ENCODE data around the gene COTL1. TPM values are rescaled to one million over a fixed set of nuclear protein-coding genes. Genes with fewer than 3 reads are reported as not detected.

COTL1 gene
- total and polyA plus RNA-seq, 9 donors, result 13.8 to 46.4 (median 29.3) TPM

DNA sequence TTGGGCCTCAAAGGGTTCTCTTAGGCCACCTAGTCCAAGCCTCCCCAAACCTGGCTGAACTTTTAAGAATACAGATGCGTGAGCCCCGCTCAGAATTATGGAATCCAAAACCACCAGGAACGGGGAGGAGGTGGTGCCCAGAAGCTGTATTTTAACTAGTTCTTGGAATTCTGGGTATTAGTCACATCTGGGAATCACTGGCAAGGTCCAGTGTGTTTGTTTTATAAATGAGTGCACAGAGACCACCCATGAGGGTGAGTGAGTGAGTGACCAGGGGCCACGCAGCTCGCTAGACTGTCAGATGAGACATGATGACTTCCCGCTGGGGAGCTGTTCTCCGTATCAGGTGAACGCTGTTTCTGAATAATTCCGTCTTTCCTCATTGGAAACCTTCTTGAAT, 44.6 kb upstream of the COTL1 start:
- Histone ChIP-seq H3K27me3 (no peaks in the 10 kb centered on the region), H3K9me3 (no peaks in the 10 kb centered on the region), H3K4me3 (no peak overlapping the region), H3K36me3 (no peaks in the 10 kb centered on the region), H3K4me1 (ENCODE audit: insufficient read depth) (no peaks in the 10 kb centered on the region), H3K27ac (no peak overlapping the region)
- intact Hi-C loops (cut with DNase I), result no loop called here
- WGBS, 3 donors, result 78 to 85% (median 83%) methylated on average over 9 of the region's 9 CpGs
- DNase-seq, result no peak
- TF ChIP-seq, protein P1, sequence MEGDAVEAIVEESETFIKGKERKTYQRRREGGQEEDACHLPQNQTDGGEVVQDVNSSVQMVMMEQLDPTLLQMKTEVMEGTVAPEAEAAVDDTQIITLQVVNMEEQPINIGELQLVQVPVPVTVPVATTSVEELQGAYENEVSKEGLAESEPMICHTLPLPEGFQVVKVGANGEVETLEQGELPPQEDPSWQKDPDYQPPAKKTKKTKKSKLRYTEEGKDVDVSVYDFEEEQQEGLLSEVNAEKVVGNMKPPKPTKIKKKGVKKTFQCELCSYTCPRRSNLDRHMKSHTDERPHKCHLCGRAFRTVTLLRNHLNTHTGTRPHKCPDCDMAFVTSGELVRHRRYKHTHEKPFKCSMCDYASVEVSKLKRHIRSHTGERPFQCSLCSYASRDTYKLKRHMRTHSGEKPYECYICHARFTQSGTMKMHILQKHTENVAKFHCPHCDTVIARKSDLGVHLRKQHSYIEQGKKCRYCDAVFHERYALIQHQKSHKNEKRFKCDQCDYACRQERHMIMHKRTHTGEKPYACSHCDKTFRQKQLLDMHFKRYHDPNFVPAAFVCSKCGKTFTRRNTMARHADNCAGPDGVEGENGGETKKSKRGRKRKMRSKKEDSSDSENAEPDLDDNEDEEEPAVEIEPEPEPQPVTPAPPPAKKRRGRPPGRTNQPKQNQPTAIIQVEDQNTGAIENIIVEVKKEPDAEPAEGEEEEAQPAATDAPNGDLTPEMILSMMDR (IDR thresholded peaks at IDR 0.05), result no peak
- TF ChIP-seq POLR2A (IDR thresholded peaks at IDR 0.05) (no peak), EP300 (IDR thresholded peaks at IDR 0.05) (no peak)

DNA sequence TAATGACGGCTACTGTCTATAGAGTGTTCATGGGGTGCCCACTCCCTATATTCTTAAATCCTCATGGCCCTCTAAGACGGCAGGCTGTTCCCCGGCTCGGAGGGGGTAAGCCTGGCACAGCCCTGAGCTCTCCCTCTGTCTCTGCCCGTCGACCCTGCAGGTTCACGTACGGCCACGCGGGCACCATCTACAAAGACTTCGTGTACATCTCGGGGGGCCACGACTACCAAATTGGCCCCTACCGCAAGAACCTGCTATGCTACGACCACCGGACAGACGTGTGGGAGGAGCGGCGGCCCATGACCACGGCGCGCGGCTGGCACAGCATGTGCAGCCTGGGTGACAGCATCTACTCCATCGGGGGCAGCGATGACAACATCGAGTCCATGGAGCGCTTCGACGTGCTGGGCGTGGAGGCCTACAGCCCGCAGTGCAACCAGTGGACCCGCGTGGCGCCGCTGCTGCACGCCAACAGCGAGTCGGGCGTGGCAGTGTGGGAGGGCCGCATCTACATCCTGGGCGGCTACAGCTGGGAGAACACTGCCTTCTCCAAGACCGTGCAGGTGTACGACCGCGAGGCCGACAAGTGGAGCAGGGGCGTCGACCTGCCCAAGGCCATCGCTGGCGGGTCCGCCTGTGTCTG, 43.7 kb upstream of the COTL1 start:
- intact Hi-C loops (cut with DNase I), result no loop called here
- H3K4me1 ChIP-seq (ENCODE audit: insufficient read depth), result no peaks in the 10 kb centered on the region
- H3K4me3 ChIP-seq, result no peak overlapping the region
- no peaks in the 10 kb centered on the region for H3K27me3 ChIP-seq
- H3K9me3 ChIP-seq, result no peaks in the 10 kb centered on the region
- peak in 1 of 5 donors; percentile 37 for DNase-seq
- WGBS, 3 donors, result 92 to 95% (median 94%) methylated on average over 51 of the region's 51 CpGs
- TF ChIP-seq POLR2A (IDR thresholded peaks at IDR 0.05) (no peak), EP300 (IDR thresholded peaks at IDR 0.05) (no peak)
- TF ChIP-seq, protein P1 (IDR thresholded peaks at IDR 0.05), result no peak
- H3K27ac ChIP-seq, result no peak overlapping the region
- H3K36me3 ChIP-seq, result no peaks in the 10 kb centered on the region

GRCh38 chr16:84660973-84661372, 43.1 kb upstream of the COTL1 start:
- intact Hi-C loops (cut with DNase I), result no loop called here
- no peak for DNase-seq
- no peaks in the 10 kb centered on the region for H3K9me3 ChIP-seq
- TF ChIP-seq EP300 (IDR thresholded peaks at IDR 0.05), result no peak
- TF ChIP-seq, protein P1 (IDR thresholded peaks at IDR 0.05), result no peak
- no peak for TF ChIP-seq POLR2A (IDR thresholded peaks at IDR 0.05)
- H3K4me1 ChIP-seq (ENCODE audit: insufficient read depth), result no peaks in the 10 kb centered on the region
- H3K4me3 ChIP-seq, result no peak overlapping the region
- no peaks in the 10 kb centered on the region for H3K36me3 ChIP-seq
- H3K27me3 ChIP-seq, result no peaks in the 10 kb centered on the region
- WGBS, 3 donors, result 78 to 86% (median 80%) methylated on average over 7 of the region's 7 CpGs
- H3K27ac ChIP-seq, result no peak overlapping the region

- Histone ChIP-seq H3K27me3 (no peaks in the 10 kb centered on the region), H3K4me1 (ENCODE audit: insufficient read depth) (no peaks in the 10 kb centered on the region), H3K9me3 (no peaks in the 10 kb centered on the region), H3K4me3 (no peak overlapping the region), H3K27ac (no peak overlapping the region), H3K36me3 (no peaks in the 10 kb centered on the region)
- 93 to 95% (median 93%) methylated on average over 27 of the region's 27 CpGs for WGBS, 3 donors
- DNase-seq, result no peak
- TF ChIP-seq EP300 (IDR thresholded peaks at IDR 0.05) (no peak), POLR2A (IDR thresholded peaks at IDR 0.05) (no peak)
- TF ChIP-seq, protein P1 (IDR thresholded peaks at IDR 0.05), result no peak
- intact Hi-C loops (cut with DNase I), result no loop called here
Observed at GRCh38 chr16:84659656-84660300, 41.9 kb upstream of the COTL1 start.

Data from ovary (tissue), 9 donors.